ENCODE measurements around the gene CALML4. TPM values are rescaled to one million over a fixed set of nuclear protein-coding genes. Genes with fewer than 3 reads are reported as not detected.

The CALML4 gene
- total and polyA plus RNA-seq, 2 experiments from 2014 or later: 13.4 to 16.2 TPM

GRCh38 chr15:68200016-68200861 is 4.9 kb downstream of the CALML4 start:
- H3K4me3 Mint-ChIP-seq: no peak overlapping the region
- Histone ChIP-seq H3F3A (replicated peaks; ENCODE audit: low read depth) (peaks cover 5% of the 10 kb centered on the region; the same call in 1 of the 2 replicates), H2AFZ (no peak overlapping the region), H3K4me3 (no peak overlapping the region), H3K27ac (ENCODE audit: low read depth) (no peak overlapping the region), H3K4me1 (ENCODE audit: insufficient read depth) (peaks cover 25% of the 10 kb centered on the region), H4K20me1 (replicated peaks; ENCODE audit: insufficient read depth) (peaks cover 20% of the 10 kb centered on the region), H3K36me3 (ENCODE audit: insufficient read depth) (no peaks in the 10 kb centered on the region), H3K9me2 (ENCODE audit: insufficient read depth) (no peaks in the 10 kb centered on the region), H3K4me2 (no peak overlapping the region), H3K27me3 (ENCODE audit: insufficient read depth) (no peaks in the 10 kb centered on the region), H3K79me2 (replicated peaks; ENCODE audit: insufficient read depth) (peaks cover 15% of the 10 kb centered on the region; the same call in 1 of the 2 replicates)
- peaks cover 13% of the 10 kb centered on the region for H3K27me3 Mint-ChIP-seq (ENCODE audit: insufficient read depth, low read depth, poor library complexity)
- no peak overlapping the region for H3K27ac Mint-ChIP-seq
- no peaks in the 10 kb centered on the region for H3K9me3 Mint-ChIP-seq
- peaks cover 11% of the 10 kb centered on the region; the same call in 2 of the 3 replicates for H3K36me3 Mint-ChIP-seq (ENCODE audit: low read depth)
- TF ChIP-seq EZH2 (IDR thresholded peaks at IDR 0.05; ENCODE audit: low read depth, unreplicated experiment): no peak
- no peak for TF ChIP-seq STAT1 (IDR thresholded peaks at IDR 0.05; ENCODE audit: unreplicated experiment)
- TF ChIP-seq CTCF (conservative IDR thresholded peaks at IDR 0.05; ENCODE audit: low read depth in 2 of 2): no peak
- no peak for TF ChIP-seq POLR2AphosphoS5 (IDR thresholded peaks at IDR 0.05; ENCODE audit: low read depth)
- no peak for TF ChIP-seq CREB1 (CRISPR knock-in tag; IDR thresholded peaks at IDR 0.05; ENCODE audit: low read depth)
- no peak for TF ChIP-seq REST (IDR thresholded peaks at IDR 0.05; ENCODE audit: unreplicated experiment)
- no peak for TF ChIP-seq ETS1 (IDR thresholded peaks at IDR 0.05)
- no peak for DNase-seq (ENCODE audit: low spot score)
- peak; percentile 9 for ATAC-seq
- peaks cover 39% of the 10 kb centered on the region for H3K4me1 Mint-ChIP-seq
